Loucy (cell line): Measurements from ENCODE around the gene RTN4.

Experiments used
- H2AFZ ChIP-seq: fragments of 200-600 bp; sonication (generic); 2 replicates; pipeline ENCODE4 v1.6.0; 2016; ENCODE audit warnings: antibody characterized with exemption, mild to moderate bottlenecking, low read length, moderate library complexity
- H3F3A ChIP-seq: fragments of 200-600 bp; 2 replicates; pipeline ENCODE4 v1.6.0; 2016; ENCODE audit warnings: antibody characterized with exemption, low read depth, mild to moderate bottlenecking
- H3K27me3 ChIP-seq: fragments of 200-600 bp; sonication (generic); 2 replicates; pipeline ENCODE4 v1.6.1; 2014; ENCODE audit warnings: low read length, mild to moderate bottlenecking; ENCODE audit not compliant: insufficient read depth, poor library complexity, severe bottlenecking
- H3K36me3 ChIP-seq: fragments of 200-600 bp; sonication (generic); 2 replicates; pipeline ENCODE4 v1.6.1; 2016; ENCODE audit warnings: low read length; ENCODE audit not compliant: insufficient read depth
- H3K4me1 ChIP-seq: fragments of 200-600 bp; sonication (generic); 2 replicates; pipeline ENCODE4 v1.5.1; 2014; ENCODE audit warnings: low read length, mild to moderate bottlenecking; ENCODE audit not compliant: insufficient read depth, poor library complexity, severe bottlenecking
- H3K4me2 ChIP-seq: fragments of 200-600 bp; sonication (generic); 2 replicates; pipeline ENCODE4 v1.6.0; 2014; ENCODE audit warnings: antibody characterized with exemption, low read length, low read depth, mild to moderate bottlenecking; ENCODE audit not compliant: poor library complexity, severe bottlenecking
- H3K4me3 ChIP-seq: fragments of 200-600 bp; sonication (generic); 2 replicates; pipeline ENCODE4 v1.5.1; 2014; ENCODE audit warnings: low read length, mild to moderate bottlenecking, mixed read lengths; ENCODE audit not compliant: poor library complexity, severe bottlenecking
- H3K79me2 ChIP-seq: fragments of 200-600 bp; sonication (generic); 2 replicates; pipeline ENCODE4 v1.6.1; 2014; ENCODE audit warnings: low read length; ENCODE audit not compliant: insufficient read depth
- H3K9ac ChIP-seq: fragments of 200-600 bp; sonication (generic); 2 replicates; pipeline ENCODE4 v1.6.0; 2014; ENCODE audit warnings: mild to moderate bottlenecking, low read depth, low read length, moderate library complexity; ENCODE audit not compliant: poor library complexity, severe bottlenecking
- H3K9me2 ChIP-seq: fragments of 200-600 bp; sonication (generic); replicated peaks from 2 replicates; pipeline ENCODE4 v1.6.1; 2016; ENCODE audit warnings: low read depth, low read length, mixed read lengths
- H3K9me3 ChIP-seq: fragments of 200-600 bp; sonication (generic); 2 replicates; pipeline ENCODE4 v1.6.1; 2014; ENCODE audit warnings: mild to moderate bottlenecking, antibody characterized with exemption, low read length, low read depth; ENCODE audit not compliant: insufficient read depth
- H4K20me1 ChIP-seq: fragments of 200-600 bp; sonication (generic); 2 replicates; pipeline ENCODE4 v1.6.0; 2014; ENCODE audit warnings: antibody characterized with exemption, low read length, mild to moderate bottlenecking; ENCODE audit not compliant: insufficient read depth, poor library complexity, severe bottlenecking
- CTCF ChIP-seq: fragments of 200-600 bp; sonication (generic); conservative IDR thresholded peaks from 2 replicates; pipeline ENCODE4 v1.5.1; 2014; ENCODE audit warnings: mild to moderate bottlenecking, antibody characterized with exemption, low read length
- EZH2phosphoT487 ChIP-seq: fragments of 200-600 bp; IDR thresholded peaks from 2 replicates; pipeline ENCODE4 v1.6.1; 2018; ENCODE audit warnings: antibody characterized with exemption, mild to moderate bottlenecking, moderate library complexity, borderline replicate concordance

The RTN4 gene

DNA sequence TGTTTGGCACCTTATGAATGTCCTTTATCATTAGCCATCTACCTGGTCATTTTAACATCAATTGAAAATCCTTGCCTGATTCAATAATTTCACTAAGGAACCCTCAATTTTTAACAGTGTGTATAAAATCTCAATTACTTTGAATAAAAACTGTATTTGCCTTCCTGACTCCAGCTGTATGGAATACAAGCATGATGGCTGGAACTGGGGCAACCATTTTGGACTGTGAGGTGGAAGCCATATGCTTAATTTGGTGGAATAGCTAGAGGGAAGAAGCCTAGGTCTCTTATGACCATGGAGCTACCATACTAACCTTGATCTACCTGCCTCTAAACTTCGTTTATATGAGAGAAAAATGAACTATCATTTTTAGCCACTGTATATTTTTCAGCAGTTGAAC, 12.5 kb upstream of the RTN4 start:
- Histone ChIP-seq H3K9me3 (no peaks in the 10 kb centered on the region), H3K27me3 (no peaks in the 10 kb centered on the region), H3K4me1 (no peaks in the 10 kb centered on the region), H2AFZ (no peak overlapping the region), H3F3A (no peaks in the 10 kb centered on the region), H4K20me1 (no peaks in the 10 kb centered on the region), H3K4me2 (no peak overlapping the region), H3K9me2 (no peaks in the 10 kb centered on the region), H3K36me3 (no peaks in the 10 kb centered on the region), H3K79me2 (no peaks in the 10 kb centered on the region), H3K4me3 (no peak overlapping the region), H3K9ac (no peak overlapping the region)
- TF ChIP-seq EZH2phosphoT487: no peak
- no peak for TF ChIP-seq CTCF

GRCh38 chr2:55061523-55062344, 11.5 kb upstream of the RTN4 start:
- H3K27me3 ChIP-seq: no peaks in the 10 kb centered on the region
- H3K36me3 ChIP-seq: no peaks in the 10 kb centered on the region
- no peak overlapping the region for H3K9ac ChIP-seq
- no peaks in the 10 kb centered on the region for H3K4me1 ChIP-seq
- no peak overlapping the region for H2AFZ ChIP-seq
- no peak overlapping the region for H3K4me3 ChIP-seq
- no peak for TF ChIP-seq CTCF
- no peak for TF ChIP-seq EZH2phosphoT487
- H3K79me2 ChIP-seq: no peaks in the 10 kb centered on the region
- no peaks in the 10 kb centered on the region for H3F3A ChIP-seq
- H4K20me1 ChIP-seq: no peaks in the 10 kb centered on the region
- H3K4me2 ChIP-seq: no peak overlapping the region
- no peaks in the 10 kb centered on the region for H3K9me3 ChIP-seq
- H3K9me2 ChIP-seq: no peaks in the 10 kb centered on the region

DNA sequence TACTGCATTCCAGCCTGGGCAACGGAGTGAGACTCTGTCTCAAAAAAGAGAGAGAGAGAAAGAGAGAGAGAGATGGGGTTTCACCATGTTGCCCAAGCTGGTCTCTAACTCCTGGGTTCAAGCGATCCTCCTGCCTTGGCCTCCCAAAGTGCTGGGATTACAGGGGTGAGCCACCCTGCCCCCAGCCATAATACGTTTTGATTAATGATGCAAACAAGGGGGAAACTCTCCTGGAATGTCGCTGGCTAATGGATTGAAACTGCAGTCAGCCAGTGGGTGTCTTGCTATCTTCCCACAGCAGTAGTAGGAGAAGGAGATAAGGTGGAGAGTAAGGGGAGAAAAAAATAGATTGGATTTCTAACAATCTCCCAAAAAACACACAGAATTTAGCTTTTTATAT, 9.5 kb upstream of the RTN4 start:
- H4K20me1 ChIP-seq: no peaks in the 10 kb centered on the region
- H2AFZ ChIP-seq: no peak overlapping the region
- H3K9me2 ChIP-seq: no peaks in the 10 kb centered on the region
- no peaks in the 10 kb centered on the region for H3K79me2 ChIP-seq
- H3K27me3 ChIP-seq: no peaks in the 10 kb centered on the region
- H3F3A ChIP-seq: no peaks in the 10 kb centered on the region
- no peak overlapping the region for H3K9ac ChIP-seq
- H3K36me3 ChIP-seq: no peaks in the 10 kb centered on the region
- no peak overlapping the region for H3K4me3 ChIP-seq
- no peaks in the 10 kb centered on the region for H3K9me3 ChIP-seq
- no peak overlapping the region for H3K4me2 ChIP-seq
- TF ChIP-seq EZH2phosphoT487 (no peak), CTCF (no peak)
- no peaks in the 10 kb centered on the region for H3K4me1 ChIP-seq
